Activated gamma-delta T cell treated with anti-CD3 and anti-CD28 coated beads, Interleukin-2, amount 50 U/mL, for 16 hours (primary cell): ENCODE results near the gene GTPBP1.

Experiments used
- DNase-seq: peaks from one replicate; pipeline ENCODE4 v3.0.0-alpha.2; 2020; ENCODE audit warnings: low read depth

GTPBP1 gene

GRCh38 chr22:38741166-38741565, 35.4 kb downstream of the GTPBP1 start:
- DNase-seq: no peak

DNA sequence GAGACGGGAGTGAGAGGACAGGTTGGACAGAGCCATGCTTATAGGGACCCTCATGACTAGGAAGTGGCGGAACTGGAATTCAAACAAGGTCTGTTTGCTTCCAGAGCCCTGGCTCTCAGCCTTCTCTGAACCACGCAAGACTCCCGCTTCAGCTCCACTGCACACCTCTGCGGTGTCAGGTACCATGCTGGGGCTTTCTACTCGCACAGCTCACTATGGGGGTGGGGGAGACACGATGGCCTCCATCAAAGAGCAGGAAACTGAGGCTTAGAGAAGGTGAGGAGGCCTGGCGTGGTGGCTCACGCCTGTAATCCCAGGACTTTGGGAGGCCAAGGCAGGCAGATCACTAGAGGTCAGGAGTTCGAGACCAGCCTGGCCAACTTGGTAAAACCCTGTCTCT, 35.8 kb downstream of the GTPBP1 start:
- no peak for DNase-seq

DNA sequence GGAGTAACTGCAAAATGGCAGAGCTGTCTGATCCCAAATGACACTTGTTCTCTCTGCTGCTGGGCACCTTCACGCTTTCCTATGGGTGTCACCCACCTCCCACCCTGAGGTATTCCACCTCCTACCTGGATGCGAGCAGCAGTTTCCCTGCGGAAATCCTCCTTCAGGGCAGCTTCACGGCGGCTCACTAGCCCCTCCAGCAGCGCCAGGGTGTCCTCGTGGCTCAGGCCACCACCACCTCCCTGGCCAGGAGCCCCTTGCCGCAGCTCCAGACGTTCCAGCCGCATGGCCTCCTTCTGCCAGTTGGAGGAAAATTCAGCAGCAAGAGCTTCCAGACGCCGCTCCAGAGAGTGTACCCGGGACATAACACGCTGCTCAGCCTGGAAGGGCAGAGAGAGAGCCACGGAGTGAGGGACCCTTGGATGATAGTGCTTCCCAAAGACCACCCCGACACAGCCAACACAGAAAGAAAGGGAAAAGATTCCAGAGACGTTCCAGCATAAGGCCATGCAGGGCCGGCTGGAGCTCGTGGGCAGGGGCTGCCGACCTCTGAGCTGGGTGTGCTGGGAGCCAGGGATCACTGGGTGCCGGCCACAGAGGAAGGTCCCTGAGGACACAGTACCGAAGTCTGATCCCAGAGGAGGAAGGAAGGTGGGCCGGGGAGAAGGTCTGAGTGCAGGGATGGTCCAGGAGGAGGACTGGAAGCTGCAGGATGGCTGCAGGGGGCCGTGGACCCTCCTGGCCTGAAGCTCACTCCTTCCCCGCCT, 36.6 kb downstream of the GTPBP1 start:
- DNase-seq: no peak

DNA sequence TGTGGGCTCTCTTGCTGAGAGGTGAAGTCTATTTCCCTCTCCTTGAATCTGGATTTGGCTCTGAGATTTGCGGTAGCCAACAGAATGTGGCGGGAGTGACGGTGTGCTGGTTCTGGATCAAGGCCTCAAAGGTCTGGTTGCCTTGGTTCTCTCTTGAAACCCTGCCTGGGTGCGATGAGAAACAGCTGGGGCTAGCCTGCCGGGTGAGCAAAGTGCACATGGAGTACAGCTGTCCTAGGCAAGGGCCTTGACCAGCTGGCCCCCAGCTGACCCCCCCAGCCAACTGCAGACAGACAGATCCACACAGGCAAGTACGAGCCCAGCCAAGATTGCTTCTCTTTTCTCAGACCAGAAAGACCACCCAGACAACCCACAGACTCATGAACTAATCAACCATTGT, 39.2 kb downstream of the GTPBP1 start:
- DNase-seq: no peak

- no peak for DNase-seq
These were observed 40.1 kb downstream of the GTPBP1 start for GRCh38 chr22:38745676-38746460.

- no peak for DNase-seq
These were observed 42.9 kb downstream of the GTPBP1 start for GRCh38 chr22:38748487-38749136.

GRCh38 chr22:38750104-38750503, 44.4 kb downstream of the GTPBP1 start:
- no peak for DNase-seq

GRCh38 chr22:38750638-38751037, 44.9 kb downstream of the GTPBP1 start:
- DNase-seq: no peak

GRCh38 chr22:38751066-38751421, 45.3 kb downstream of the GTPBP1 start:
- no peak for DNase-seq

DNA sequence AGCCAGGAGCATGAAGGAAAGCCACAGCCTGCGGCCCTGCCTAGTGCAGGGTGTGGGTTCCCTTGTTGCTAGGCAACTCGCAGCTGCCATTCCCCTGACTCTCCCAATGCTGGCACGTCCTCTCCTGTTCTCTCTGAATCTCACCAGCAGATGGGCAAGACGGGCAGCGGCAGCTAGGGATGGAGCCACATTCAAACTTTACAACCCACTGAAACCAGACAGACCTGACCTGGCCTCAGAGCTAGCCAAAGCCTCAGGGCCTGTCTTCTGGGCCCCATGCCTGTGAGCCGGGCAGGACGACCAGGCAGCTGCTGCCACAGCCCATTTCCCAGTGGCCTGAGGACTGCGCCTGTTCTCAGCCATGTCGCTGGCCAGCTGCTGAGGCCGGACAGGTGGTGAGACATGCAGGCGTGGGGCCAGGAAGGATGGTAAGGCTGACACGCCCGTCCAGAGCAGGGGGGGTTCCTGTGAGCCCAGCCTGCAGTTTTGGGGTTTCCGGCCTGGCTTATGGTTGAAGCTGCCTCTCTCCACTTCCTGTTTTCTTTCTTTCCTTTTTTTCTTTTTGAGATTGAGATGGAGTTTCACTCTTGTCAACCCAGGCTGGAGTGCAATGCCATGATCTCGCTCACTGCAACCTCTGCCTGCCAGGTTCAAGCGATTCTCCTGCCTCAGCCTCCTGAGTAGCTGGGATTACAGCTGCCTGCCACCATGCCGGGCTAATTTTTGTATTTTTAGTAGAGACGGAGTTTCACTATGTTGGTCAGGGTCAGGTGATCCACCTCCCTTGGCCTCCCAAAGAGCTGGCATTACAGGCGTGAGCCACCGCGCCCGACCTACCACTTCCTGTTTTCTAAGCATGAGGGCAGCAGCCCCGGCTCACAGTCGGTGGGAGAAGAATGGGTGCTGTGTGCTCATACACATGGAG, 45.9 kb downstream of the GTPBP1 start:
- DNase-seq: peak; percentile 70

- DNase-seq: no peak
These were observed 48.4 kb downstream of the GTPBP1 start for GRCh38 chr22:38753948-38754750.

- no peak for DNase-seq
These were observed 49.0 kb downstream of the GTPBP1 start for GRCh38 chr22:38754751-38755154.

GRCh38 chr22:38755155-38755910, 49.6 kb downstream of the GTPBP1 start:
- DNase-seq: peak; percentile 29

- peak; percentile 91 for DNase-seq
These were observed 50.3 kb downstream of the GTPBP1 start, which contains the start of gene SUN2 for GRCh38 chr22:38755911-38756532. TSS of gene SUN2 (minus strand) at chr22:38755998. CDS start at chr22:38752628, 3,370 bp downstream.

DNA sequence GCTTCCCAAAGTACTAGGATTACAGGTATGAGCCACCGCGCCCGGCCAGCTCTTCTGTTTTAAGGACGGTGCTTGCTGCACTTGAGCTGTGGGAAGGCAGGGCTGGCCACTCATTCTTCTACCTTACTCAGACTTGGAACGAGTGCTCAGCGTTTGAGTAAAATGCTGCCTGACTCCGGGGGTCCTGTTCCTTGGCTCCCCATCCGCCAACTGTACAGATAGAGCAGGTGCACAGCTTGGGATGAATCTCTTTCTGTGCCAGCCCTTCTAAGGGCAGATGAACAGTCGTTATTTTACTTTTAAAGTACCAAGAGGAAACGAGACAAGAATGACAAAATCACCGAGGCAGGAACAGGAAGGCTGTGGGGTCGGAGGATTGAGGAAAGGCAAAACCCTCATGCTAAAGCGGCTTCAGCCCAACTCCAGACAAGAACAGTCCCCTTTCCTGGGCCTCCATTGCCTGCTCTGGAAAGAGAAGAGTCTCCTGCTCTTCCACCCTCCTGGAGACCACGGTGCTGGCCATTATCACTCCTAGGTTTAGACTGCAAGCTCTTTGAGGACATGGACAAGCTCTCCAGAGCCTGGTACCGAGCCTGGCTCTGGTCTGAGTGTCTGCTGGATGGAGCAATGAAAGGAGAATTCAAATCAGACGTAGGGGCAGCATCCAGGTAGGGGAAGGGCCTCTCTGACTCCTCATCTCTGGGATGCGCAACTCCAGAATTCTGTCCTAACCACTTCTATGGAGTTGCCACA, 51.1 kb downstream of the GTPBP1 start:
- DNase-seq: no peak

- DNase-seq: no peak
These were observed 51.7 kb downstream of the GTPBP1 start for GRCh38 chr22:38757464-38757757.

- peak; percentile 53 for DNase-seq
These were observed 52.7 kb downstream of the GTPBP1 start for GRCh38 chr22:38758276-38758945.

DNA sequence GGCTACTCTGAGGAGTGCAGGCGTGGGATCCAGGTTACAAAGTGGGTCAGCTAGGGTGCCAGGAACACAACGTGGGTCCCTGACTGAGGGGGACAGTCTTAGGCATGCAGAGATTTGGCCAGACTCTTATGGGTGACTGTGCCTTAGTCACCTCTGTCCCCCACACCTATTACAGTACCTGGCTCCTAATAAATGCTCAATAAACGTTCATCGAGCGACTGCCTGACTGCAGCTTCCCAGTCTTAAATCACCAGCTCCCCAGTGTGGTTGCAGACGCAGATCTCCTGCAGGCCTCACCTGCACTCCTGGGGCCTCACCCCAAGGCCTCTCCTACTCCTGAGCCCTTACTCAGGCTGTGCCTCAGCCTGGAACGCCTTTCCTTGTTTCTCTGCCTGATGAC, 53.3 kb downstream of the GTPBP1 start:
- no peak for DNase-seq
